Right forelimb (tissue), 1 donor: ENCODE measurements around the gene FAM24A.
"Not testable (repeated sequence)": the region's sequence is repeated elsewhere in the genome, so short reads cannot be mapped to it uniquely, and the experiment has no call there.

ENCODE experiments used
- DNase-seq: peaks from one replicate; pipeline ENCODE4 v3.0.0-alpha.2; 2018

The FAM24A gene

GRCh38 chr10:122910310-122910709, at the start of gene FAM24A:
FAM24A (plus strand) TSS chr10:122910610; CDS start chr10:122911635, 1,025 bp downstream.
- no peak for DNase-seq

DNA sequence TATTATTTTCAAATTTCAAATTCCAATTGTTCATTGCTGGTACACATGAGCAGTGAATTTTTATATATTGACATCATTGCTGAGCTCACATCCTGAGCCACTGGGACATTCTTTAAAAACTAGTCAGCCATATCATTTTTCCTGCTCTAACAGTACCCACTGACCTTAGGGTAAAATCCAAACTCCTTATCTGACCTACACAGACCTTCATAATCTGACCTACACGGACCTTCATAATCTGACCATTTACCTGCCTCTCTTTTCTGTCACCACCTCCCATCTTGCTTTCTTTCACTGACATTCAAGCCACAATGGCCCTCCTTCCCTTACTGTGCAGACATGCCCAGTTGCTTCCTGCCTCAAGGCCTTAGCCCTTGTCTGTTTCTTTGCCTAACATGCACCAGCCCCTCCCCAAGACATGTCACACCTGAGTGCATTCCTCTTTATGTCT, 48.7 kb upstream of the FAM24A start:
- DNase-seq, result no peak

DNA sequence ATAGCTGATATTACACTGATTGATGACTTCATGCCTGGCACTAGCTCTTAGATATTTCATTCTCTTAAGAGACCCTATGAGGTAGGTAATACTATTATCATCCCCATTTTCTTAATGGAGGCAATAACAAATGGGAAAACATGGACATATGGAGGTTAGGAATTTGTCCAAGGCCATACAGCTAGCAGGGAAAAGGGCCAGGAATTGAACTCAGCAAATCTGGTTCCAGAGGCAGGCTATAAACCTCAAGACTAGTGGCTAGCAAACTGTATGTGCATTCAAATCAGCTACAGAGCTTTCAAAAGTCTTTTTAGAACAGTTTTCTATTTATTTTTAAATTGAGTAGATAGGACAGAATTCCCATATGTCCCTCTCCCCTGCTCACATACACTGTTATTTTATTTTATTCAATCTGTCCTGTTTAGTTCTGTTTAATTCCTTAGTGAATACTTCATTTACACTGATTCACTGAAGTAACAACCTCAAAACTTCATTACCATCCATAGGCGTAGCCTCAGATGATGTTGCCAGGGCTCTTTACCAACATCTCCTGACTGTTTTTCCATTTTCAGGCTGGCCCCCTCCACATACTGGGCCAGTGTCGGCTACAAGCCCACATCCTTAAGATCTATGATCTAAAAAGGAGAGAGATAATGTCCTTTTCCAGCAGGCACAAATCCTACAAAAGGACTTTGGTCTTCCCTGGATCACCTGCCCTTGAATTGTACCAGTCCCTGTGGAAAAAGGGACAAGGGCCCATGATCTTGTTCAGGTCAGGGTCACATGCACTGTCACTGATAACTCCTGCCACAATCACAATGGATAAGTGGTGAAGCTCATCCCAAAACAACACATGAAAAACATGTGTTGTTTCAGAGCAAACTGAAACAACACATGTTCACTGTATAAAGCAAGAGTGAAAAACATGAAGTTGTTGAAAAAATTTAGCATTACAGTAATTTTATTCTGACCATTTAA, 46.9 kb upstream of the FAM24A start:
- DNase-seq, result no peak

DNA sequence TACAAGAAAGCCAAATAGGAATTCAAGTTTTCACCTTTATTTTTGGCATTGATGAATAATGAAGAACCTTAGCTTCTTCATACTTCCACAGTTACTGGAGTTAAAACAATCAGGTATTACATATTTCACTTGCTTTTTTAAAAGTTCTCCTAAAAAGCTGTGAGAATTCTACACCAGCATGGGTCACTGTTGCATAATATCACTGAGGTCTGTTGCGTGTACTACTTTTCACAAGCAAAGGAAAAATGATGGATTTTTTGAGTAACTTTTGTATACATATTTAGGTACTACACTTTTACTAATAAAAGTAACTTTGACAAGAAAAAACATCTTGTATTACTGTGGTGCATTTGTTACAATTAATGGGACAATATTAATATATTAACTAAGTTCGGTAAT, 46.2 kb upstream of the FAM24A start:
- no peak for DNase-seq

DNA sequence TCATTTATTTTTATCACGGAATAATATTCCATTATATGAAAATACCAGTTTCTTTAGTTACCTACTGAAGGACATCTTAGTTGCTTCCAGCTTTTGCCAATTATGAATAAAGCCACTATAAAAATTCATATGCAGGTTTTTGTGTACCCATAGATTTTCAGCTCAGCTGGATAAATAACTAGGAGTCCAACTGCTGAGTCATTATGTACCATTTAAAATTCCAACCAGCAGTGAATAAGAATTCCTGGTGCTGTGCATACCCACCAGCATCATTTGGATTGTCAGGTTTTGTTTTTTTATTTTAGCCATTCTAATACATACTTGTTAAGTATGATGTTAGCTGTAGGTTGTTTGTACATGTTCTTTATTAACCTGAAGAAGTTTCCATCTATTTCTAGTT, 45.5 kb upstream of the FAM24A start:
- DNase-seq, result no peak

GRCh38 chr10:122866757-122867482, 43.5 kb upstream of the FAM24A start:
- not testable (repeated sequence) for DNase-seq

GRCh38 chr10:122868768-122869167, 41.6 kb upstream of the FAM24A start:
- DNase-seq, result not testable (repeated sequence)

DNA sequence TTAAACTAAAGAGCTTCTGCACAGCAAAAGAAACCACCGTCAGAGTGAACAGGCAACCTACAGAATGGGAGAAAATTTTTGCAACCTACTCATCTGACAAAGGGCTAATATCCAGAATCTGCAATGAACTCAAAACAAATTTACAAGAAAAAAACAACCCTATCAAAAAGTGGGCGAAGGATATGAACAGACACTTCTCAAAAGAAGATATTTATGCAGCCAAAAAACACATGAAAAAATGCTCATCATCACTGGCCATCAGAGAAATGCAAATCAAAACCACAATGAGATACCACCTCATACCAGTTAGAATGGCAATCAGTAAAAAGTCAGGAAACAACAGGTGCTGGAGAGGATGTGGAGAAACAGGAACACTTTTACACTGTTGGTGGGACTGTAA, 38.5 kb upstream of the FAM24A start:
- DNase-seq, result not testable (repeated sequence)

GRCh38 chr10:122875843-122876466, 34.5 kb upstream of the FAM24A start:
- no peak for DNase-seq

GRCh38 chr10:122876467-122876855, 33.9 kb upstream of the FAM24A start:
- DNase-seq, result no peak

GRCh38 chr10:122877264-122877663, 33.1 kb upstream of the FAM24A start:
- no peak for DNase-seq

DNA sequence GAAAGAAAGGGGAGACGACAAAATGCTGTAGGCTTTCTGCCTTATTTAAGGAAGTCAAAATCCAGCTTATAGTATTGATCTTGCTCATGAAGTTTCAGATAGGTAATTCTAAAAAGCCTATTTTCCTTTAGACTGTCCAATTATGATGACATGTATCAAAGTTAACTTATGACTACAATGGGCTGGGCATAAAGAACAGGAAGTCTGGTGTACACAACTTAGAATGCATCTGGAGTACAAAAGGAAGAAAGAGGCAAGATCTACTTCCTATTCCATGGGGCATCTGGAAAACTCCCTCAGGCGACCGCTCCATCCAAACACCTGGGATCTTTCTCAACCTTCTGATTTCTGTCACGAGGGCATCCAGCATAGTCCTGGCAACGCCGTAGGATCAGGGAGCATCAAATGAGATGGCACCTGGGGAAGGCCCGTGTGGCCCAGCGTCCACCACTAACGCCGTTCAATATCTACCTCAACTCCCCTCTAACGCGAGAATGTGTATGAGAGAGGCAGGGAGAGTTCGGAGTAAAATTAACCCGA, 31.5 kb upstream of the FAM24A start:
- no peak for DNase-seq

DNA sequence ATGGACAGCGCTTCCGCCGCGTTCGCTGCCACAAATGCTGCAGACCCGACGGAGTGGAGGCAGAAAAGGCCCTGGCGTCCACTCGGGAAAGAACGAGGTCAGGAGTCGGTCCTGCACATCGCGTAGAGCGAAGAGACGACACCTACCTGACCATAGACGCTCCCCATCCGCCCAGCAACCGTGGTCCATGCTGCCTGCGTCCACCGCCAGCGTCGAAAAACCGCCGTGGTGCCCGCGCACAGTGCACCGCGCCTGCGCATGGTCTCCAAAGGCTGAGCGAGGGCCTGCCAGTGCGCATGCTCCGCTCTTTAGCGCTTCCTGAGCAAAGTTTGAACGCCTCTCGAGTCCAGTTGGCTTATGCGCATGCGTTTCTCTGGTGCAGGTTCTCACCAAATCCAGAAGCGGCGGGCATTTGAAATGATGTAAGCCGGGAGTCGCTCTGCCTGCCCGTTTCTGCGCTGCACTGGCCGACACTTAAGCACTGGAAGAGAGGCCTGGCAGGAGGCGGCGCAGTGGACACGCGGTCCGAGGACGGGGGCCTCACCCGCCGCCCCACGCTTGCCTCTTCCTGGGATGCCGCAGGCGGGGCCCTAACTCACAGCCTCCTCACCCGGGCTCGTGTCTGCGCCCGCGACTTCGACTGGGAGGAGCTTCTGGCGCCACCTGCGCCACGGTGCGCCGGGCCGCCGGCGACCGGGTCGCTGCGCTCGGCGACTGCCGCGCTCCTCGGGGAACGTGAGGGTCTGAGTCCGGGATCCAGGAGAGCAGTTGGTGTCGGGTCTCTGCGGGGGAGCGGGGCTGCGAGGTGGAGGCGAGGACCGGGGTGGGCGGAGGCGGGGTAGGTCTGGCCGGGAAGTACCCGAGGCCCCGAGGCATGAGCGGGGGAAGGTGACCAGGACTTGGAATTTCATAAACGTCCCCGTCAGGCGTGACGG, 30.8 kb upstream of the FAM24A start, which contains the start of gene FAM24B:
FAM24B (minus strand) TSS at position 243 of the 935 bp plus-strand sequence. CDS start 29,066 bp downstream, outside the sequence.
- peak; percentile 95 for DNase-seq

GRCh38 chr10:122882766-122883165, 27.6 kb upstream of the FAM24A start:
- no peak for DNase-seq

DNA sequence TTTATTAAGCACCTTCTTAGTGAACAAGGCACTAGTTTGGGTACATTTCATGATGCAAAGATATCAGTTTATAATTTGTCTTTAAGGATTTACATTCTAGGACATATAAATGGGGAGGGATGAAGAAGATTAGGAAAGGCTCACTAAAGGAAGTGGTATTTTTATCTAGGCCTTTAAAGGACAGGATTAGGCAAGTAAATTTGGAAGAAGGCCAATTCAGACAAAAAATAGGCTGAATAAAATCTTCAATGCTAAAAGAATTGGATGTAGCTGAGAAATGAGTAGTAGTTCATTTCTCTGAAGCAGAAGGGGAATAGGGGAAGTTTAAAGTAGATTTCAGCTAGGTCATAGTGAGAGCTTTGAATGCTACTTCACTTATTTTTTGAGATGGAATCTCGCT, 26.2 kb upstream of the FAM24A start:
- no peak for DNase-seq

- DNase-seq, result no peak
Observed at GRCh38 chr10:122894261-122894944, 16.0 kb upstream of the FAM24A start.

DNA sequence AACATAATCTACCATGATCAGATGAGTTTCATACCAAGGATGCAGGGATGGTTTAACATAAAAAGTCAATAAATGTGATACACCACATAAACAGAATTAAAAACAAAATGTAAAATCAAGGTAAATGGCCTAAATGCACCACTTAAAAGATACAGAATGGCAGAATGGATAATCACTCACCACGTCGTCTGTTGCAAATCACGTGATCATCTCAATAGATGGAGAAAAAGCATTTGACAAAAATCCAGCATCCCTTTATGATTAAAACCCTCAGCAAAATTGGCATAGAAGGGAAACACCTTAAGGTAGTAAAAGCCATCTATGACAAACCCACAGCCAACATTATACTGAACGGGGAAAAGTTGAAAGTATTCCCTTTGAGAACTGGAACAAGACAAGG, 6.5 kb upstream of the FAM24A start:
- DNase-seq, result not testable (repeated sequence)

DNA sequence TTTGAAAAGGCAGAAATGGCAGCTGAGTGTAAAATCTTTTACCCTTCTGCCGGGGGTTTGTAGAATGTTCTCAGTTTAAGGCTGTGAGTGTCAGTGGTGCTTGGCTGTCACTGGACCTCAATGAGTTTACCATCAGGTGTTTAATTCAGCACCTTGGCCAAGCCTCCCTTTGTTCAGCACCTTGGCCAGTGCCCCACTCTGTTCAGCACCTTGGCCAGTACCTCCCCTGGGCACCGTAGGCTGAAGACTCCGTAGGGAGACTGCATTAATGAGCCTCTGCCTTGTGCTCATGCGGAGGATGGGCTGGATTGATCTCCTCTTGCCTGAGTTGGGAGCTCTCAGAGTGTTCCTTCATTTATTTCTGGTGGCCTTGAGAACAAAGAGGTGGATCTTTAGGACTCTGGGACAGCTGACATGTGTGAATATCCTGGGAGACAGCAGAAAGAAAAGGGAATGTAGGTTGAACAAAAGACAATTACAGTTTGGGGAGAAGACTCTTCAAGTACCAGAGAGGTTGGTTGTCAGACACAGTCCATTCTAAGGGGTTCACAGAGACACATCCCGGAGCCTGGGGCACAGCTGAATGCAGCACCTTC, 1.6 kb downstream of the FAM24A start:
- peak; percentile 57 for DNase-seq

- DNase-seq, result no peak
Observed at GRCh38 chr10:122915700-122916099, 5.3 kb downstream of the FAM24A start.

- no peak for DNase-seq
Observed at GRCh38 chr10:122930140-122930539, 19.7 kb downstream of the FAM24A start.
